GM12891 (cell line): ENCODE measurements around the gene SLC17A9.

Experiments
- DNase-seq: peaks from one replicate; pipeline ENCODE4 v3.0.0; 2011; ENCODE audit warnings: low spot score; ENCODE audit not compliant: insufficient read length
- FAIRE-seq: peaks from 2 replicates; lab custom pipeline; 2011; peaks lifted over from hg19 to GRCh38; lab: Jason Lieb, UNC
- PAX5 ChIP-seq: IDR thresholded peaks from 2 replicates; pipeline ENCODE4 v1.6.1; 2011; ENCODE audit warnings: low read length, moderate library complexity, mild to moderate bottlenecking; ENCODE audit not compliant: insufficient read depth, severe bottlenecking
- POLR2A ChIP-seq: IDR thresholded peaks from 2 replicates; pipeline ENCODE4 v1.6.1; 2011; ENCODE audit warnings: low read depth, low read length, control low read depth
- POLR2AphosphoS5 ChIP-seq: IDR thresholded peaks from 2 replicates; pipeline ENCODE4 v1.6.1; 2011; ENCODE audit warnings: low read depth, low read length, control low read depth
- POU2F2 ChIP-seq: IDR thresholded peaks from 2 replicates; pipeline ENCODE4 v1.6.1; 2011; ENCODE audit warnings: low read depth, mild to moderate bottlenecking, control low read depth, low read length, moderate library complexity
- SPI1 ChIP-seq: IDR thresholded peaks from 2 replicates; pipeline ENCODE4 v1.6.1; 2011; ENCODE audit warnings: low read depth, low read length, control low read depth
- TAF1 ChIP-seq: IDR thresholded peaks from 2 replicates; pipeline ENCODE4 v1.6.1; 2011; ENCODE audit warnings: low read depth, low read length, control low read depth

SLC17A9 gene

GRCh38 chr20:62925420-62926228 lies 26.9 kb upstream of the SLC17A9 start:
- DNase-seq (no peak), FAIRE-seq (no peak)
- TF ChIP-seq POLR2AphosphoS5 = no peak
- peak; percentile 17; the same call in 1 of the 2 replicates for TF ChIP-seq SPI1
- 0 out of 2 replicates have a peak, but pooled peaks have one; percentile 14 for TF ChIP-seq POU2F2

GRCh38 chr20:62926229-62927127 lies 26.0 kb upstream of the SLC17A9 start, which contains the start of gene DIDO1:
DIDO1 (minus strand) TSS chr20:62926505.
- no peak for TF ChIP-seq POU2F2
- TF ChIP-seq POLR2A = no peak
- TF ChIP-seq TAF1 = peak; percentile 73; the same call in 1 of the 2 replicates
- no peak for TF ChIP-seq SPI1
- TF ChIP-seq POLR2AphosphoS5 = peak; percentile 32; the same call in 1 of the 2 replicates
- no peak for TF ChIP-seq PAX5
- DNase-seq = peak; percentile 95
- FAIRE-seq = peak; percentile 90

GRCh38 chr20:62927128-62927705 lies 25.3 kb upstream of the SLC17A9 start:
- TF ChIP-seq SPI1 (no peak), POLR2AphosphoS5 (no peak; the same call in 1 of the 2 replicates), POLR2A (no peak), POU2F2 (no peak), PAX5 (no peak), TAF1 (no peak)
- no peak for FAIRE-seq
- DNase-seq = no peak

- TF ChIP-seq TAF1 (no peak), POLR2AphosphoS5 (no peak), PAX5 (no peak), POU2F2 (no peak), SPI1 (no peak), POLR2A (no peak)
- DNase-seq (no peak), FAIRE-seq (no peak)
Measured at GRCh38 chr20:62928246-62928939, 24.1 kb upstream of the SLC17A9 start.

GRCh38 chr20:62929051-62929538 lies 23.4 kb upstream of the SLC17A9 start:
- DNase-seq (peak; percentile 63), FAIRE-seq (no peak)
- TF ChIP-seq PAX5 (no peak), POLR2A (0 out of 2 replicates have a peak, but pooled peaks have one; percentile 28)

- FAIRE-seq (no peak), DNase-seq (no peak)
- TF ChIP-seq TAF1 (no peak), SPI1 (peak; percentile 51; the same call in 1 of the 2 replicates)
Measured at GRCh38 chr20:62931464-62931863, 21.0 kb upstream of the SLC17A9 start.

GRCh38 chr20:62933966-62934365 lies 18.5 kb upstream of the SLC17A9 start:
- no peak for FAIRE-seq
- no peak for TF ChIP-seq TAF1
- TF ChIP-seq POLR2A = no peak
- TF ChIP-seq POLR2AphosphoS5 = no peak
- no peak for TF ChIP-seq POU2F2
- no peak for TF ChIP-seq SPI1

GRCh38 chr20:62935204-62935967 lies 17.1 kb upstream of the SLC17A9 start:
- no peak for DNase-seq
- TF ChIP-seq TAF1 = no peak
- no peak for TF ChIP-seq PAX5
- no peak for TF ChIP-seq POLR2A
- TF ChIP-seq POLR2AphosphoS5 = no peak
- TF ChIP-seq POU2F2 = no peak
- no peak for TF ChIP-seq SPI1
- no peak for FAIRE-seq

More at GRCh38 chr20:62933966-62934365, 18.5 kb upstream of the SLC17A9 start:
- no peak for DNase-seq

- DNase-seq (no peak), FAIRE-seq (no peak)
- no peak for TF ChIP-seq PAX5
- TF ChIP-seq SPI1 = no peak
- TF ChIP-seq POU2F2 = no peak
- no peak for TF ChIP-seq POLR2AphosphoS5
- no peak for TF ChIP-seq TAF1
- TF ChIP-seq POLR2A = no peak
Measured at GRCh38 chr20:62935968-62936585, 16.4 kb upstream of the SLC17A9 start.
